ENCODE results near the gene TACC3. TPM values are rescaled to one million over a fixed set of nuclear protein-coding genes. Genes with fewer than 3 reads are reported as not detected.
A peak's percentile ranks its signal among the peaks of the same experiment; 100 is the strongest.

TACC3 gene
- total RNA-seq, 3 donors from 2014 or later, result 4.1 to 7.8 (median 4.9) TPM

DNA sequence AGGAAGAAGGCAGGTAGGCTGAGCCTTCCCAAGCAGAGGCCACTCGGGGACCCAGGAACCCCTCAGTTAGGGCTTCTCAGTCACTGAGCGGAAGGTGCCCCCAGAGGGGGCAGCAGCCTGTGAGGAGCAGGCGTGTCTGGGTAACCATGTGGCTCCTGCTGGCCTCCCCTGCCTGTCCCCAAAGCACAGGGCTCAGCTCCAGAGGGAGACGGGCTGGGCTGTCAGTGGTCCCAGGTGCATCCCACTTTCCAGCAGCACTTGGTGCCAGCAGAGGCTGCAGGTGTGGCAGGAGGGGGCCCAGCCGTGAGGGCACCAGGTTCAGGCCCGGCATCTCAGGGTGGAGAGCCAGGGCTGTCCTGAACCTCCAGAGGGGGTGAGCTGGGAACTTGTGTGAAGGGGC lies 22.7 kb downstream of the TACC3 start:
- H3K9me3 ChIP-seq, result peaks cover 1% of the 10 kb centered on the region in 2 donors
- no peaks in the 10 kb centered on the region for H3K27me3 ChIP-seq
- H3K36me3 ChIP-seq, result no peaks in the 10 kb centered on the region
- H3K4me1 ChIP-seq, result no peaks in the 10 kb centered on the region
- no peak overlapping the region for H3K4me3 ChIP-seq
- intact Hi-C loops (cut with DNase I; ENCODE audit: low total_unique reads), result no loop called here
- TF ChIP-seq, protein P1, sequence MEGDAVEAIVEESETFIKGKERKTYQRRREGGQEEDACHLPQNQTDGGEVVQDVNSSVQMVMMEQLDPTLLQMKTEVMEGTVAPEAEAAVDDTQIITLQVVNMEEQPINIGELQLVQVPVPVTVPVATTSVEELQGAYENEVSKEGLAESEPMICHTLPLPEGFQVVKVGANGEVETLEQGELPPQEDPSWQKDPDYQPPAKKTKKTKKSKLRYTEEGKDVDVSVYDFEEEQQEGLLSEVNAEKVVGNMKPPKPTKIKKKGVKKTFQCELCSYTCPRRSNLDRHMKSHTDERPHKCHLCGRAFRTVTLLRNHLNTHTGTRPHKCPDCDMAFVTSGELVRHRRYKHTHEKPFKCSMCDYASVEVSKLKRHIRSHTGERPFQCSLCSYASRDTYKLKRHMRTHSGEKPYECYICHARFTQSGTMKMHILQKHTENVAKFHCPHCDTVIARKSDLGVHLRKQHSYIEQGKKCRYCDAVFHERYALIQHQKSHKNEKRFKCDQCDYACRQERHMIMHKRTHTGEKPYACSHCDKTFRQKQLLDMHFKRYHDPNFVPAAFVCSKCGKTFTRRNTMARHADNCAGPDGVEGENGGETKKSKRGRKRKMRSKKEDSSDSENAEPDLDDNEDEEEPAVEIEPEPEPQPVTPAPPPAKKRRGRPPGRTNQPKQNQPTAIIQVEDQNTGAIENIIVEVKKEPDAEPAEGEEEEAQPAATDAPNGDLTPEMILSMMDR (IDR thresholded peaks at IDR 0.05), result no peak
- TF ChIP-seq POLR2A (IDR thresholded peaks at IDR 0.05) (no peak), POLR2AphosphoS5 (IDR thresholded peaks at IDR 0.05) (no peak)
- no peak overlapping the region for H3K27ac ChIP-seq
- DNase-seq (ENCODE audit: low spot score in 2 of 2), result no peak

DNA sequence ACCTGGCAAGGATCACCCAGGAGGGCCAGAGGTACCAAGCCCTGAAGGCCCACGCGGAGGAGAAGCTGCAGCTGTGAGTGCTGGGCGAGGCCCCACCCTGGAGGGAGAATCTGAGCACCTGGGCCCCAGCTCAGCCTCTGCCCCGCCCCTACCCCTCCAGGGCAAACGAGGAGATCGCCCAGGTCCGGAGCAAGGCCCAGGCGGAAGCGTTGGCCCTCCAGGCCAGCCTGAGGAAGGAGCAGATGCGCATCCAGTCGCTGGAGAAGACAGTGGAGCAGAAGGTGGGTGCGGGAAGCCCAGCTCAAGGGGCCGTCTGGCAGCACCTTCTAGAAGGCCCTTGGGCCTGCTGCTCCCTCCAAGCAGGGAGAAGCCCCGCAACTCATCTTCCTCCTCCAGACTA lies 23.2 kb downstream of the TACC3 start:
- H3K27ac ChIP-seq, result no peak overlapping the region
- no peaks in the 10 kb centered on the region for H3K27me3 ChIP-seq
- no peak for TF ChIP-seq POLR2AphosphoS5 (IDR thresholded peaks at IDR 0.05)
- no peaks in the 10 kb centered on the region for H3K36me3 ChIP-seq
- no peak overlapping the region for H3K4me3 ChIP-seq
- H3K9me3 ChIP-seq, result no peaks in the 10 kb centered on the region
- intact Hi-C loops (cut with DNase I; ENCODE audit: low total_unique reads), result no loop called here
- H3K4me1 ChIP-seq, result no peaks in the 10 kb centered on the region
- no peak for DNase-seq (ENCODE audit: low spot score in 2 of 2)

DNA sequence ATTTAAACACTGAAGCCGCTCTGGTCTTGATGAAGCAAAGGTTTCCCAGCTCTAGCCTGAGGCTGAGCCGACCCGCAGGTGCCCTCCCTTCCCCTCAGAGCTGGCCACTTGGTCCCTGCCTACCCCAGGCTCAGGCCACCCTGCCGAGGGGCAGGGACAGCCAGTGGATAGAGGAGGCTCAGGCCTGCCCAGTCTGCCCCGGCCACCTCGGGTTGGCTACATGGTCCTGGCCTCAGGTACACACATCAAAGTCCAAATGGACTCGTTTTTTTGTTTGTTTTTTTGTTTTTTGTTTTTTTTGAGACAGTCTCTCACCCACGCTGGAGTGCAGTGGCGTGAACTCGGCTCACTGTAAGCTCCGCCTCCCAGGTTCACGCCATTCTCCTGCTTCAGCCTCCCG lies 23.8 kb downstream of the TACC3 start:
- no peaks in the 10 kb centered on the region for H3K9me3 ChIP-seq
- H3K4me1 ChIP-seq, result no peaks in the 10 kb centered on the region
- TF ChIP-seq POLR2AphosphoS5 (IDR thresholded peaks at IDR 0.05) (no peak), POLR2A (IDR thresholded peaks at IDR 0.05) (no peak)
- TF ChIP-seq, protein P1 (IDR thresholded peaks at IDR 0.05), result no peak
- DNase-seq (ENCODE audit: low spot score in 2 of 2), result no peak
- intact Hi-C loops (cut with DNase I; ENCODE audit: low total_unique reads), result loop anchor here (5.0 kb wide), 1 partner anchor 67 kb away; no protein-coding TSS in a partner anchor
- no peak overlapping the region for H3K27ac ChIP-seq
- no peaks in the 10 kb centered on the region for H3K36me3 ChIP-seq
- no peak overlapping the region for H3K4me3 ChIP-seq
- H3K27me3 ChIP-seq, result no peaks in the 10 kb centered on the region

DNA sequence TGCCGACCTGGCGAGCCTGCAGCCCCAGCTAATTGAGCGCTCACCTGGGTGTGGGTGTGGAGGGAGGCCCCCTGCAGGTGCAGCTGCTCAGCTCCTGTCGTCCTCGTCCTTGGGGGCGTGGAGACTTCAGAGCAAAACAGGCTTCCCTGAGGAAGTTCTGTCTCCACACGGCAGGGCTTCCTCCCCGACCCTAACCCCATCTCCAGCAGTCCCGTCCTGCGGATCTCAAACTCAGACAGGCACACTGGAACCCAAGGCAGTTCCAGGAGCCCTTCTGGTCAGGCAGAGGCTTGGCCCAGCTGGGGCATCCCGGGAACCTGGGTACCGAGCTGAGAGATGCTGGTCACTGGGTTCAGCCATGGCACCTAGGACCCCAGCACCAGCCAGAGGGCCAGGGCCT lies 24.4 kb downstream of the TACC3 start:
- H3K36me3 ChIP-seq, result no peaks in the 10 kb centered on the region
- TF ChIP-seq POLR2A (IDR thresholded peaks at IDR 0.05), result no peak
- TF ChIP-seq, protein P1 (IDR thresholded peaks at IDR 0.05), result no peak
- TF ChIP-seq POLR2AphosphoS5 (IDR thresholded peaks at IDR 0.05), result no peak
- no peak for DNase-seq (ENCODE audit: low spot score in 2 of 2)
- H3K27ac ChIP-seq, result no peak overlapping the region
- H3K27me3 ChIP-seq, result no peaks in the 10 kb centered on the region
- H3K4me3 ChIP-seq, result no peak overlapping the region
- H3K9me3 ChIP-seq, result no peaks in the 10 kb centered on the region
- no peaks in the 10 kb centered on the region for H3K4me1 ChIP-seq
- intact Hi-C loops (cut with DNase I; ENCODE audit: low total_unique reads), result loop anchor here (5.0 kb wide), 1 partner anchor 67 kb away; no protein-coding TSS in a partner anchor

DNA sequence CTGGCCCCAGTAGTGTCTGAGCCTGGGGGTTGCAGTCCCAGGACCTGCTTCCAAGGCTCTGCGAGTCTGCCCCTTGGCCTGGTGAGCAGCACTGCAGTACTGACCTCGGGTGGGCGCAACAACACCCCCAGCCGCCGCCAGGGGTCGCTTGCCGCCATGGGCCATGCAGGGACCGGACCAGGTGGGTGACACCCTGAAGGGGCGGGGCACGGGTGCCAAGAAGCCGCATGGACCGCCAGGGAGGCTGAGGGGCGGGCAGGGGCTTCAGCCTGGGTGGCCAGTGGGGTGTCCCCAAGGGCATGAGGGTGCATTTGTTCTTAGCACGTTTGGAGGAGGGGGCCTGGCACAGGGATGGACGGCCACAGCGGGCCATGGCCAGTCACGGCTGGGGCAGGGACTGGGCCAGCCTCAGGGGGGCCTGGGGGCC lies 25.0 kb downstream of the TACC3 start:
- no peaks in the 10 kb centered on the region for H3K36me3 ChIP-seq
- H3K4me3 ChIP-seq, result no peak overlapping the region
- H3K27ac ChIP-seq, result no peak overlapping the region
- TF ChIP-seq POLR2A (IDR thresholded peaks at IDR 0.05) (no peak), POLR2AphosphoS5 (IDR thresholded peaks at IDR 0.05) (no peak)
- TF ChIP-seq, protein P1 (IDR thresholded peaks at IDR 0.05), result peak; percentile 30 to 68 (median 67)
- intact Hi-C loops (cut with DNase I; ENCODE audit: low total_unique reads), result loop anchor here (5.0 kb wide), 1 partner anchor 66 kb away; no protein-coding TSS in a partner anchor
- no peaks in the 10 kb centered on the region for H3K4me1 ChIP-seq
- DNase-seq (ENCODE audit: low spot score in 2 of 2), result peak; percentile 44 to 70
- no peaks in the 10 kb centered on the region for H3K9me3 ChIP-seq
- H3K27me3 ChIP-seq, result no peaks in the 10 kb centered on the region
